RPMI8226 (cell line): ENCODE data around the gene BOC.

Source experiments
- DNase-seq: peaks from one replicate; pipeline ENCODE4 v3.0.0-alpha.2; 2015

The BOC gene

GRCh38 chr3:113250566-113250965 lies 39.2 kb downstream of the BOC start:
- DNase-seq: no peak

GRCh38 chr3:113251817-113252216 lies 40.5 kb downstream of the BOC start:
- no peak for DNase-seq

GRCh38 chr3:113252553-113252952 lies 41.2 kb downstream of the BOC start:
- no peak for DNase-seq

- no peak for DNase-seq
Measured at GRCh38 chr3:113253702-113254101, 42.3 kb downstream of the BOC start.

GRCh38 chr3:113254171-113254947 lies 43.0 kb downstream of the BOC start:
- DNase-seq: no peak

- DNase-seq: no peak
Measured at GRCh38 chr3:113255100-113255853, 43.9 kb downstream of the BOC start.

GRCh38 chr3:113255854-113256615 lies 44.7 kb downstream of the BOC start:
- no peak for DNase-seq

- no peak for DNase-seq
Measured at GRCh38 chr3:113258361-113258760, 47.0 kb downstream of the BOC start.

- DNase-seq: no peak
Measured at GRCh38 chr3:113259196-113259595, 47.8 kb downstream of the BOC start.

- DNase-seq: no peak
Measured at GRCh38 chr3:113261063-113261625, 49.8 kb downstream of the BOC start.

- DNase-seq: no peak
Measured at GRCh38 chr3:113261626-113262303, 50.4 kb downstream of the BOC start.

- DNase-seq: no peak
Measured at GRCh38 chr3:113262304-113262665, 50.9 kb downstream of the BOC start.

- no peak for DNase-seq
Measured at GRCh38 chr3:113263020-113263419, 51.7 kb downstream of the BOC start.

GRCh38 chr3:113263778-113264177 lies 52.4 kb downstream of the BOC start:
- no peak for DNase-seq

- DNase-seq: no peak
Measured at GRCh38 chr3:113264283-113265131, 53.1 kb downstream of the BOC start.

GRCh38 chr3:113265231-113265630 lies 53.9 kb downstream of the BOC start:
- DNase-seq: no peak

GRCh38 chr3:113266738-113267137 lies 55.4 kb downstream of the BOC start:
- no peak for DNase-seq

- no peak for DNase-seq
Measured at GRCh38 chr3:113268311-113268710, 57.0 kb downstream of the BOC start.

- DNase-seq: no peak
Measured at GRCh38 chr3:113268942-113269341, 57.6 kb downstream of the BOC start.

GRCh38 chr3:113269661-113270060 lies 58.3 kb downstream of the BOC start:
- no peak for DNase-seq

GRCh38 chr3:113270068-113270467 lies 58.7 kb downstream of the BOC start:
- DNase-seq: no peak

GRCh38 chr3:113270786-113271185 lies 59.4 kb downstream of the BOC start:
- no peak for DNase-seq
